Karpas-422 (cell line): ENCODE measurements around the gene CCDC12. TPM values are rescaled to one million over a fixed set of nuclear protein-coding genes. Genes with fewer than 3 reads are reported as not detected.

Source experiments
- DNase-seq: peaks from one replicate; pipeline ENCODE4 v3.0.0-alpha.2; 2015
- H2AFZ ChIP-seq: fragments of 200-600 bp; sonication (generic); 2 replicates; pipeline ENCODE4 v1.6.1; 2014; ENCODE audit warnings: antibody characterized with exemption, low read length, mixed read lengths
- H3K27ac ChIP-seq: fragments of 200-600 bp; sonication (generic); 2 replicates; pipeline ENCODE4 v1.5.1; 2014; ENCODE audit warnings: mild to moderate bottlenecking, low read length, moderate library complexity
- H3K27me3 ChIP-seq: fragments of 200-600 bp; sonication (generic); 2 replicates; pipeline ENCODE4 v1.6.1; 2014; ENCODE audit warnings: low read length, mixed read lengths
- H3K36me3 ChIP-seq: fragments of 200-600 bp; sonication (generic); 2 replicates; pipeline ENCODE4 v1.6.1; 2014; ENCODE audit warnings: low read length, mixed read lengths; ENCODE audit not compliant: insufficient read depth
- H3K4me1 ChIP-seq: fragments of 200-600 bp; sonication (generic); 2 replicates; pipeline ENCODE4 v1.6.1; 2014; ENCODE audit warnings: mild to moderate bottlenecking, low read length, mixed read lengths
- H3K4me2 ChIP-seq: fragments of 200-600 bp; sonication (generic); 2 replicates; pipeline ENCODE4 v1.6.1; 2014; ENCODE audit warnings: low read length, low read depth, mild to moderate bottlenecking; ENCODE audit not compliant: poor library complexity, severe bottlenecking
- H3K4me3 ChIP-seq: fragments of 200-600 bp; sonication (generic); 2 replicates; pipeline ENCODE4 v1.5.1; 2014; ENCODE audit warnings: mild to moderate bottlenecking, antibody characterized with exemption, low read length, mixed read lengths
- H3K79me2 ChIP-seq: fragments of 200-600 bp; sonication (generic); 2 replicates; pipeline ENCODE4 v1.6.1; 2014; ENCODE audit warnings: mild to moderate bottlenecking, low read length, mixed read lengths
- H3K9ac ChIP-seq: fragments of 200-600 bp; sonication (generic); 2 replicates; pipeline ENCODE4 v1.6.0; 2014; ENCODE audit warnings: low read length
- H3K9me2 ChIP-seq: fragments of 200-600 bp; sonication (generic), shearing (Covaris generic); replicated peaks from 2 replicates; pipeline ENCODE4 v1.6.0; 2014; ENCODE audit warnings: mild to moderate bottlenecking, low read length, moderate library complexity; ENCODE audit not compliant: insufficient read depth
- H3K9me3 ChIP-seq: fragments of 300-700, 200-600 bp; sonication (generic); 2 replicates; pipeline ENCODE4 v1.6.1; 2014; ENCODE audit warnings: low read length, mixed read lengths
- H4K20me1 ChIP-seq: fragments of 200-600 bp; sonication (generic); 2 replicates; pipeline ENCODE4 v1.6.1; 2014; ENCODE audit warnings: mild to moderate bottlenecking, antibody characterized with exemption, low read length, low read depth; ENCODE audit not compliant: insufficient read depth
- total RNA-seq: library from RNA; depleted of rRNA; stranded (reverse); fragments of >200 nt; shearing (Covaris generic); gene quantifications from 2 replicates; pipeline ENCODE4 v1.2.3, GENCODE V29; 2014; ENCODE audit warnings: low replicate concordance

CCDC12 gene
- total RNA-seq, 1 experiment from 2014 or later, result 40.2 TPM

GRCh38 chr3:46984591-46985459 is 8.3 kb upstream of the CCDC12 start:
- Histone ChIP-seq H3K9me3 (no peaks in the 10 kb centered on the region), H3K27ac (no peak overlapping the region; the same call in 1 of the 2 replicates), H3K9me2 (no peaks in the 10 kb centered on the region), H3K4me3 (no peak overlapping the region), H3K79me2 (peaks cover 76% of the 10 kb centered on the region), H4K20me1 (peaks cover 15% of the 10 kb centered on the region; the same call in 1 of the 2 replicates), H3K27me3 (no peaks in the 10 kb centered on the region), H3K4me1 (peaks cover 89% of the 10 kb centered on the region), H3K36me3 (peaks cover 8% of the 10 kb centered on the region), H3K4me2 (peak overlapping the region; percentile 46), H3K9ac (peak overlapping the region; percentile 13), H2AFZ (no peak overlapping the region)
- no peak for DNase-seq

GRCh38 chr3:46982546-46982945 is 6.0 kb upstream of the CCDC12 start:
- peak overlapping the region; percentile 86 for H3K27ac ChIP-seq

GRCh38 chr3:46981932-46982471 is 5.5 kb upstream of the CCDC12 start:
- peaks cover 81% of the 10 kb centered on the region for H3K79me2 ChIP-seq
- no peak for DNase-seq
- H3K36me3 ChIP-seq, result no peaks in the 10 kb centered on the region
- no peak overlapping the region for H2AFZ ChIP-seq
- H3K9ac ChIP-seq, result peak overlapping the region; percentile 69
- H3K27me3 ChIP-seq, result no peaks in the 10 kb centered on the region
- H3K4me2 ChIP-seq, result peak overlapping the region; percentile 99
- H3K9me3 ChIP-seq, result no peaks in the 10 kb centered on the region
- peaks cover 80% of the 10 kb centered on the region for H3K4me1 ChIP-seq
- peak overlapping the region; percentile 87; the same call in 1 of the 2 replicates for H3K4me3 ChIP-seq
- no peaks in the 10 kb centered on the region for H3K9me2 ChIP-seq
- peak overlapping the region; percentile 86 for H3K27ac ChIP-seq
- peaks cover 8% of the 10 kb centered on the region; the same call in 1 of the 2 replicates for H4K20me1 ChIP-seq

More at GRCh38 chr3:46982546-46982945, 6.0 kb upstream of the CCDC12 start:
- H3K27me3 ChIP-seq, result no peaks in the 10 kb centered on the region
- H2AFZ ChIP-seq, result no peak overlapping the region
- H3K9me2 ChIP-seq, result no peaks in the 10 kb centered on the region
- H3K36me3 ChIP-seq, result no peaks in the 10 kb centered on the region
- H3K9ac ChIP-seq, result peak overlapping the region; percentile 51
- peaks cover 14% of the 10 kb centered on the region; the same call in 1 of the 2 replicates for H4K20me1 ChIP-seq
- peaks cover 81% of the 10 kb centered on the region for H3K4me1 ChIP-seq
- H3K79me2 ChIP-seq, result peaks cover 86% of the 10 kb centered on the region
- DNase-seq, result no peak
- peak overlapping the region; percentile 99 for H3K4me2 ChIP-seq
- no peaks in the 10 kb centered on the region for H3K9me3 ChIP-seq
- peak overlapping the region; percentile 8; the same call in 1 of the 2 replicates for H3K4me3 ChIP-seq

GRCh38 chr3:46979958-46980497 is 3.5 kb upstream of the CCDC12 start:
- H2AFZ ChIP-seq, result no peak overlapping the region
- H3K9me3 ChIP-seq, result no peaks in the 10 kb centered on the region
- peaks cover 74% of the 10 kb centered on the region for H3K79me2 ChIP-seq
- H3K4me3 ChIP-seq, result peak overlapping the region; percentile 87
- no peaks in the 10 kb centered on the region; the same call in 1 of the 2 replicates for H4K20me1 ChIP-seq
- peak overlapping the region; percentile 96 for H3K9ac ChIP-seq
- H3K27me3 ChIP-seq, result no peaks in the 10 kb centered on the region
- no peaks in the 10 kb centered on the region for H3K9me2 ChIP-seq
- DNase-seq, result no peak
- peak overlapping the region; percentile 86 for H3K27ac ChIP-seq
- peaks cover 64% of the 10 kb centered on the region for H3K4me1 ChIP-seq
- peak overlapping the region; percentile 99 for H3K4me2 ChIP-seq
- no peaks in the 10 kb centered on the region for H3K36me3 ChIP-seq

- no peaks in the 10 kb centered on the region for H3K9me2 ChIP-seq
- H4K20me1 ChIP-seq, result no peaks in the 10 kb centered on the region; the same call in 1 of the 2 replicates
- H3K27ac ChIP-seq, result peak within 1 kb of the TSS; percentile 86
- 0 out of 2 replicates have a peak, but pooled peaks cover 1% of the 10 kb centered on the region for H3K36me3 ChIP-seq
- peaks cover 64% of the 10 kb centered on the region for H3K4me1 ChIP-seq
- H3K79me2 ChIP-seq, result peaks cover 74% of the 10 kb centered on the region
- H3K9me3 ChIP-seq, result no peaks in the 10 kb centered on the region
- peak within 1 kb of the TSS; percentile 96 for H3K9ac ChIP-seq
- H3K27me3 ChIP-seq, result no peaks in the 10 kb centered on the region
- peak; percentile 98 for DNase-seq
- no peak within 1 kb of the TSS; the same call in 1 of the 2 replicates for H2AFZ ChIP-seq
- peak within 1 kb of the TSS; percentile 99 for H3K4me2 ChIP-seq
- H3K4me3 ChIP-seq, result peak within 1 kb of the TSS; percentile 87
Observed at GRCh38 chr3:46978985-46979944, 2.7 kb upstream of the CCDC12 start, which contains the start of gene NBEAL2. Gene NBEAL2 (plus strand): TSS chr3:46979666. CDS start chr3:46979862, 196 bp downstream.

- Histone ChIP-seq H3K9me2 (no peaks in the 10 kb centered on the region), H3K9ac (peak overlapping the region; percentile 96), H3K4me3 (peak overlapping the region; percentile 87), H4K20me1 (peaks cover 6% of the 10 kb centered on the region), H3K4me2 (peak overlapping the region; percentile 99), H3K27ac (peak overlapping the region; percentile 81), H3K27me3 (no peaks in the 10 kb centered on the region), H3K79me2 (peaks cover 76% of the 10 kb centered on the region), H2AFZ (no peak overlapping the region), H3K9me3 (no peaks in the 10 kb centered on the region), H3K4me1 (peaks cover 67% of the 10 kb centered on the region), H3K36me3 (peaks cover 8% of the 10 kb centered on the region; the same call in 1 of the 2 replicates)
- no peak for DNase-seq
Observed at GRCh38 chr3:46978381-46978780, 1.8 kb upstream of the CCDC12 start.

GRCh38 chr3:46977811-46978195 is 1.3 kb upstream of the CCDC12 start:
- H3K4me2 ChIP-seq, result peak overlapping the region; percentile 99
- peak overlapping the region; percentile 87; the same call in 1 of the 2 replicates for H3K4me3 ChIP-seq
- H3K27ac ChIP-seq, result peak overlapping the region; percentile 81
- H2AFZ ChIP-seq, result no peak overlapping the region
- H4K20me1 ChIP-seq, result peaks cover 6% of the 10 kb centered on the region
- peak overlapping the region; percentile 96 for H3K9ac ChIP-seq
- no peaks in the 10 kb centered on the region for H3K9me2 ChIP-seq
- H3K79me2 ChIP-seq, result peaks cover 75% of the 10 kb centered on the region
- H3K27me3 ChIP-seq, result no peaks in the 10 kb centered on the region
- no peaks in the 10 kb centered on the region for H3K9me3 ChIP-seq
- H3K4me1 ChIP-seq, result peaks cover 68% of the 10 kb centered on the region
- no peak for DNase-seq
- H3K36me3 ChIP-seq, result peaks cover 8% of the 10 kb centered on the region; the same call in 1 of the 2 replicates
